Measurements from ENCODE around the gene VCX3B.
"Not testable (repeated sequence)": the region's sequence is repeated elsewhere in the genome, so short reads cannot be mapped to it uniquely, and the experiment has no call there.

Gene VCX3B

DNA sequence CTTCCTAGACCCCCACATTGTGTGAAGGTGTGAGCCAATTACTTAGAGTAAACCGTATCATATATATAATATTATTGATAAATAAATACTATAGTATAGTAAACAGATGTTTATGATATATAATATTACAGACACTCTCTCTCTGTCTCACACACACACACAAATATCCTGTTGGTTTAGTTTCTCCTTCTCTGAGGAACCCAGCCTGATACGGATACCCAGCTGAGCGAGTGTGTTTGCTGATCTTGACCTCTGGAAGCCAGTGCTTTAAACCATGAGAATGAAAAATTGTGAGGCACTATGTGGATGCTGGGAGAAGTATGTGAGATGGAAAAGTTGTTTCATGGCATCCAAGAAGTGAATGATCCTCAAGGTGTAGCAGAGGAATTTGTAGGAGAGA is at the start of gene VCX3B:
Gene VCX3B, plus strand, starts transcription at position 301 of the 400 bp plus-strand sequence. CDS start 621 bp downstream, outside the sequence.
- not testable (repeated sequence) for H3K4me3 ChIP-seq (ENCODE audit: low read depth, low read length); DNase-seq (ENCODE audit: low read depth)

DNA sequence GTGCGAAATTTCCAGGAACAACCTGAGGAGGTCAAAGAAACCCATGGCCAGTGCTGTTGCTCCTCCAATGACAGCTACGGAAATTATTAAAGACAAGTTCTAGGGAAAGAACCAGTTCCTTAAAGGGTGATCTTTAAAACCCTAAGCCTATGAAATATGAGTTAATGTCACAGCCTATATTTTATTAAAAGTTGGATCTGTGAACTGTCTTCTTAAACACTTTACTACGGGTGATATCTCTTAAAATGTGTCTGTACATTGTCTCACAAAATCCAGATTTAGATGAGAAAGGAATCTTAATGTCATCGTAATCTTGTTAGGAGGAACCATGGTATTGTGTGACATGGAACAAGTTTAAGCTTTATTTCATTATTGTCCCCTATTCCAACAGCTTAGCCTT is 46.3 kb upstream of the VCX3B start:
- no peak for TF ChIP-seq MAX (IDR thresholded peaks at IDR 0.05; ENCODE audit: low read depth, low read length)
- TF ChIP-seq MYC (IDR thresholded peaks at IDR 0.05; ENCODE audit: low read depth, low read length) = no peak
- TF ChIP-seq POLR2A (IDR thresholded peaks at IDR 0.05; ENCODE audit: extremely low read depth, insufficient read length) = no peak
- no peak for TF ChIP-seq CTCF (IDR thresholded peaks at IDR 0.05; ENCODE audit: low read depth, low read length)
- H3K4me3 ChIP-seq (ENCODE audit: low read depth, low read length) = no peak overlapping the region
- no peak for DNase-seq (ENCODE audit: low read depth)

DNA sequence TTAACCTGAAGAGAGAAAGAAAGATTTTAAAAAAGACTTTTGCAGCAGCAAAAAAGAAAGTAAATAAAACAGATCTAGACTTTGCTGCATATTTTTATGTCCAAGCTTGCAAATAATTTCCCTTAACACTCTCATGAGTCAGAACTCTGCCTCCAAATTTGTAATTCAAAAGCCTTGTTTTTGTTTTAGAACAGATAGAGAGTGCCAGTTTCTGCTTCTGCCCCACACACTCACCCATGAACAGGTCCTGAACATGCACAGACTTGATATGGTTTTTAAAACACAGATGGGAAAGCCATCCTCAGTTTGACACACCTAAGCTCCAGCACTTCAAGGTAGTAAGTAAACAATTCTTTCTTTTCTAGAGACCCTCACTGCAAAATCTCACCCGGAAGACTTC is 39.7 kb upstream of the VCX3B start:
- no peak overlapping the region for H3K4me3 ChIP-seq (ENCODE audit: low read depth, low read length)
- TF ChIP-seq POLR2A (IDR thresholded peaks at IDR 0.05; ENCODE audit: extremely low read depth, insufficient read length) = no peak
- DNase-seq (ENCODE audit: low read depth) = no peak

DNA sequence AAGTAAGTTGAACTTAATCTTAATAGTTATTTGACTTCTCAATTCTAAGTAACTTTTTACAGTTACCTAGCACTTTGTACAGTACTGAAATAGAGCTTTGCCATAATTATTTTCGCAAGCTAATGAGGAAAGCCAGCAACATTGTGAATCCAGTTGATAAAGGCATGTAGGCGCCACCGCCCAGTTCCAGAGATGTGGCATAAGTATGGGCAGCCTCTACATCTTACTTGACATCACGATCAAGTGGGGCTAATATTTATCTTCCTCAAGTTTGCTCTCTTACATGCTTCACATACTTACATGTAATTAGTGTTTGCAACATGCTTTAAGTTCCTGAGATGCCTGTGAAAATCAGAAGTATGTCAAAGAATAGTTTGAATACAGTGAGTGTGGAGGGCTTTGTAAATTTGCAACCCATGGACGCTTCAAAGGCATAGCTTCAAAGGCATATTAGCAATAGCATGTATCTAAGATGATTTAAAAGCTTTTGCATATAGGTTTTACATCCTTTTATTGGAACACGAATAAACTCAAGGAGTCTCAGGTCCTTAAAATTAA is 34.9 kb upstream of the VCX3B start:
- TF ChIP-seq MAX (IDR thresholded peaks at IDR 0.05; ENCODE audit: low read depth, low read length) (no peak), POLR2A (IDR thresholded peaks at IDR 0.05; ENCODE audit: extremely low read depth, insufficient read length) (no peak), CTCF (IDR thresholded peaks at IDR 0.05; ENCODE audit: low read depth, low read length) (no peak), MYC (IDR thresholded peaks at IDR 0.05; ENCODE audit: low read depth, low read length) (no peak)
- no peak for DNase-seq (ENCODE audit: low read depth)
- no peak overlapping the region for H3K4me3 ChIP-seq (ENCODE audit: low read depth, low read length)

DNA sequence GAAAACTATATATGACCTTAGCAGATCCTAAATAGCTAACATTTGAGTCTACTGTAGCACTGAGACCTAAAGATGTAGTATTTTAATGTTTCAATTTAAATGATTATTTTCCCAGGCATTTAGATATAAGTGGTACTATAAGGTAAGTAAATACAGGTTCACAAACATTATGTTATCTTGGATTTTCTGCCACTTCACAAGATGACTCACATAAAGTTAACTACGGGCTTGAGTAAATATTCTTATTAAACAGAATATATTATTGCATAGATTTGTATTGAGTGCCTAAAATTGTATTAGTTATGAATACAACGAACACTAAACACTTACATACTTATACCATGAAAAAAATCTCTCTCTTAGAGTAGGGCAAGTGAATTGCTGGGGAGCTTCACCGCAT is 34.2 kb upstream of the VCX3B start:
- no peak for TF ChIP-seq MAX (IDR thresholded peaks at IDR 0.05; ENCODE audit: low read depth, low read length)
- TF ChIP-seq POLR2A (IDR thresholded peaks at IDR 0.05; ENCODE audit: extremely low read depth, insufficient read length) = no peak
- TF ChIP-seq MYC (IDR thresholded peaks at IDR 0.05; ENCODE audit: low read depth, low read length) = no peak
- TF ChIP-seq CTCF (IDR thresholded peaks at IDR 0.05; ENCODE audit: low read depth, low read length) = no peak

DNA sequence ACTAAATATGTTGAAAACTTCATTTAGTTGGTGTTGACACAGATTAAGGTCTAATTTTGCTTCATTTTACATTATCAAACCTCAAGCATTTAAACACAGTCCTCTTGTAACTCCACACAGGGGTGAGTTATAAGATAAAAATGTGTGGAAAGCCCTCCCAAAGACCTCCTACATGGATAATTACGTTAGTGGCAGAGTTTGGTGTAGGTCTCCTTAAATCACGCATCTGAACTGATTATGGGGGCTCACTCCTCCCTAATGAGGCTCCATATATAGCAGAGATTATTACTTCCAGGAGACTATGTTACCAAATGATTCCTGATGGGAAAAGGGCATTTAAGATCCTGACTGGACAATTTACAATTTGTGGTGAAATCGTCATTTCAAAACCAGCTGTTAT is 32.2 kb upstream of the VCX3B start:
- TF ChIP-seq POLR2A (IDR thresholded peaks at IDR 0.05; ENCODE audit: extremely low read depth, insufficient read length) = no peak
- TF ChIP-seq MAX (IDR thresholded peaks at IDR 0.05; ENCODE audit: low read depth, low read length) = no peak
- TF ChIP-seq MYC (IDR thresholded peaks at IDR 0.05; ENCODE audit: low read depth, low read length) = no peak
- TF ChIP-seq CTCF (IDR thresholded peaks at IDR 0.05; ENCODE audit: low read depth, low read length) = no peak
- no peak overlapping the region for H3K4me3 ChIP-seq (ENCODE audit: low read depth, low read length)
- DNase-seq (ENCODE audit: low read depth) = no peak

More for the DNA sequence above, 34.2 kb upstream of the VCX3B start:
- H3K4me3 ChIP-seq (ENCODE audit: low read depth, low read length) = no peak overlapping the region
- DNase-seq (ENCODE audit: low read depth) = no peak

Measured in NB4 (cell line).